Measurements from ENCODE around the gene PRMT7.
A peak's percentile ranks its signal among the peaks of the same experiment; 100 is the strongest.

Gene PRMT7

GRCh38 chr16:68404736-68405345 lies 94.0 kb downstream of the PRMT7 start:
- no peak overlapping the region for H3K4me3 ChIP-seq (ENCODE audit: low read depth, low read length)
- TF ChIP-seq CTCF (IDR thresholded peaks at IDR 0.05; ENCODE audit: low read depth, low read length), result no peak

- peak overlapping the region; percentile 7 for H3K4me3 ChIP-seq (ENCODE audit: low read depth, low read length)
- no peak for TF ChIP-seq CTCF (IDR thresholded peaks at IDR 0.05; ENCODE audit: low read depth, low read length)
Measured at GRCh38 chr16:68406458-68407152, 95.8 kb downstream of the PRMT7 start.

Measured in WI38 (cell line).